ENCODE data around the gene AP3S2. TPM values are rescaled to one million over a fixed set of nuclear protein-coding genes. Genes with fewer than 3 reads are reported as not detected.
"Not testable (repeated sequence)": the region's sequence is repeated elsewhere in the genome, so short reads cannot be mapped to it uniquely, and the experiment has no call there.

Gene AP3S2
- total RNA-seq, 1 donor from 2014 or later, result 30.0 TPM

DNA sequence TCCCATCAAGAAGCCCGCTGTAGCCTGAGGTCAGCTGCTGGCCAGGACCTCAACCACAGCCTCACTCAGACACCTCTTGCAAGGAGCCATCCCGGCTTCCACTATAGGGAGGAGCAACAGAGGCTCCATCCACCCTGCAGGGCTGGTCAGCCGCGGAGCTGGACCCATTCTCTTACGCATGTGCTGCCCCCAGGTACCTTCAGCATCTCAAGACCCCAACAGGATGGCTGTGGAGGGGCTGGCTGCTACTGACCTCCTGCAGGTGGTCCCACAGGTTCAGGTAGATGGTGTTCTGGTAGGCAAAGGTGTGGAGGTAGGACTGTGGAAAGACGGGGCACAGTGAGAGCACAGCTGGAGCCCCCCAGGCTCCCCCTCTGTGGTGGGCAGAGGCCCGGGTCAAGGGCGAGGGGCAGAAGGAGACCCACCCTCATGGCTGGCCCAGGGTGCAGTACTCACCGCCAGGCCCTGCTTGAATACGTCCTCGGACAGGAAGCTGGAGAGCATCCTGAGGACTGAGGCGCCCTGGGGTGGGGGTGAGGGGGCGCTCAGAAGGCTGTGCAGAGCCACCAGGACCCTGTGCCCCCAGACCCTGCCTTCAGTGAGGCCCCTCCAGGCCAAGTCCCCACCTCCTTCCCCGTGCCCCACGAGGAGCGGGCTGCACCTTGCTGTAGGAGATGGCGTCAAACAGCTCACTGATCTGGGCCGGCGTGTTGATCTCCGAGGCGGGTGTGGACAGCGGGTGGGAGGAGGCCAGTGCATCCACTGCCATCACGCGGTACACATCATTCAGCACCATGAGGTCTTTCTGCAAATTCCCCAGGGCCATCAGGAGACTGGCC is 90.6 kb downstream of the AP3S2 start:
- intact Hi-C loops (cut with micrococcal nuclease), result no loop called here

DNA sequence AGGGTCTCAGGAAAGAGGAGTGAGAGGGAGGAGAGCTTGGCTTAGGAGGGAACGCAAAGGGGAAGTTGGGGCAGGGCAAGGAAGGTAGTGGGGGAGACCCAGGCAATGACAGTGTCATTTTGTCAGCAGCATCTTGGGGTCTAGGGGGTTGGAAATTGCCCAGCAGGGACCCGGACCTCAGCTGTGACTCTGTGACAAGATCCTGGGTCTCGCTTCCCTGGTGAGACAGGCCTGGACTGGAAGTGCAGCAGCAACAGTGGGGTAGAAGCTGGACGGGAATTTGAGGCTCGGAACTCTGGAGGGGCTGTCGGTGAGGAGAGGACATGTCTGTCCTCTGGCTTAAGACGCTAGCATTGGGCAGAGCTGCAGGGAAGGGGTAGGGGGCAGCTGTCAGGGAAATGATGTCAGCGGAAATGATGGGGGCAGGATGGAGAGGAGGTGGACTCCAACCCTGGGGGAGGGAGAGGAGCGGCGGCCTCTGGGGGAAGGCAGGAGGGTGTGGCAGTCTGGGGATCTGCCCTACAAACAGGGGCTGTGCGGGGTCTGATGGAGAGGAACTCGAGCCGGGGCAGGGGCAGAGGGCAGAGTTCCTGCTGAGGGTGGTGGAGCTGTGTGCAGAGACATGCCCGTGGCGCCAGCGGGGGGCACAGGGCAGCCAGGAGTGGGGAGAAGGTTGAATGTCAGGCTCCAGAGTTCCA is 91.4 kb downstream of the AP3S2 start:
- intact Hi-C loops (cut with micrococcal nuclease), result no loop called here

- intact Hi-C loops (cut with micrococcal nuclease), result no loop called here
Measured at GRCh38 chr15:89801471-89802195, 92.2 kb downstream of the AP3S2 start.

DNA sequence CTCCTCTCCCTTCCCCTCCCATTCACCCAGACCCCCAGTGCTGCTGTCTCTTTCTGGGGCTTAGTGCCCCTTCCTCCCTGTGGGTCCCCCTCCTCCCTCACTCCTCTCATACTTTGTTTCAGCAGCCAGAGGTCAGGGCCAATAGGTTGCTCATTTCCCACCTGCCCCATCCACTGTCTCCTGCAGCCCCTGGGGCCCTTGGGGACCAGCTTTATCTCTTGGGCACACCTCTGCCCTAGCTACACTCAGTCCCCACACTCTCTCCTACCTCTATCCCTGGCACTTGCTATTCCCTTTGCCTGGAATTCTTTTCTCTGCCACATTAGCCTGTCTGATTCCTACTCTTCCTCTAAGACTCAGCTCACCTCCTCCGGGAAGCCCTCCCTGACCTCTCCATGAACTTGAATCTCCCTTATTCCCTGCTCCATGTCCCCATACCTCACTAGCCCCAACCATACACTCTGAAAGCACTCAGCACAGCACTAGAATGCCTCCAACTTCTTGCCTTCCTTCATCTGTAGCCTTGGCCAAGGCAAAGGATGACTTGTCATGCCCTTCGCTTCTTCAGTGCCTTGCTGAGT is 93.8 kb downstream of the AP3S2 start:
- intact Hi-C loops (cut with micrococcal nuclease), result no loop called here

GRCh38 chr15:89799011-89799911 is 94.5 kb downstream of the AP3S2 start:
- intact Hi-C loops (cut with micrococcal nuclease), result no loop called here

DNA sequence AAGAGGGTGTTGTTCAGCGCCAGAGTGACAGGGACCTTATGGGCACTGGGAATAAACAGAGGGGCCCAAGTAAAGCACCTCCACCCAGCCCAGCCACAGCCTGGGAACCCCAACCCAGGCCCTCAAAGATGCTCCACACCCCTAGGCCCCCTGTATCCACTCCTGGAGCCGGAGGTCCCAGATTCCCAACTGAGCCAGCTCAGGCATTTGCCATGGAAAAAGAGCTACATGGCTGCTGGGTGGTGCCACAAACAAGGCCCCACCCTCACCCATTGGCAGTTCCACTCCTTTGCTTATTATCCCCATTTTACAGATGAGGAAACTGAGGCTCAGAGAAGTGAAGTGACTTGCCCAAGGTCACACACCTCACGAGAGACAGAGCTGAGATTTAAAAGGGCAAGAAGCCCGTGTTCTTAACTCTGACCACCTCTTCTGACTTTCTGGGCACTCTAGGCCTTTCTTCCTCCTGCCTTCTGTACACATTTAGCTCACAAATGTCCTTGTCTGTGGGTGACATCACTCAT is 96.1 kb downstream of the AP3S2 start:
- intact Hi-C loops (cut with micrococcal nuclease), result no loop called here

DNA sequence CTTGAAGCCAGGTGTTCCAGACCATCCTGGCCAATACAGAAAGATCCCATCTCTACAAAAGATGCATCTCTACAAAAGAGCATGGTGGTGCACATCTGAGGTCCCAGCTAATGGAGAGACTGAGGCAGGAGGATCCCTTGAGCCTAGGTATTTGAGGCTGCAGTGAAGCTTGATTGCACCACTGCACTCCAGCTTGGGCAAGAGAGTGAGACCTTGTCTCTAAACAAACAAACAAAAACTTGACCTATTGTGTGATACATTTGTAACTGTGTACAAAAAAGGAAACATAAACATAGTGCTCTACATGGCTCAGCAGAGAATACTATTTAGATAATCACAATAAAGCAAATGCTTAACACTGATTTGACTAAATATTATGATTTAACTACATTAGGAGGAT is 97.8 kb downstream of the AP3S2 start:
- intact Hi-C loops (cut with micrococcal nuclease), result no loop called here

DNA sequence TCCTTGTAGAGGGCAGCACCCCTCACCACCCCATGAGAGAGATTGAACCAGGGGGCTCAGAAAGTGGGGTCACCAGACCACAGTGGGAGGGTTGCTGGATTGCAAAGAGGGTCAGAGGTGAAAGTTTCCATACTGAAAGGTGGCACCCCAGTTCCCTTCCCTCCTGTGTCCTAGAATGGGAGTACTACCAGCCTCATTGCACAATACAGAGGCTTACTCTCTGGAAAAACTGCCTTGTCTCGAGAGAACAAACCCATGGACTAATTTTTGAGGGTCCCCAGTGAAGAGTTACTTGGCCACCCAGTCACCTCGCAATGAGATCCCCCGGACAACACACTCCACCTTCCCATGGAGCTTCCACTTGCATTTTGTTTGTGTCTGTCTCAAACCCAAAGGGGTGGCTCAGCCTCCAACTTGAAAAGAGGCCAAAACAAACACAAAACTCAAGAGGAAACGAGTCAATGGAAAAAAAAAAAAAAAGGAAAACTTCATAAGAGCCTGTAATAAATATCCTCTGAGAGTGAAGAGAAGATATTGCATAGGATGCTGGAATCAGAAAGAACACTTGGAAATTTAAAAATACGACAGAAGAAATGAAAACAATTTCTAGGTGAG is 99.1 kb downstream of the AP3S2 start:
- intact Hi-C loops (cut with micrococcal nuclease), result no loop called here

GRCh38 chr15:89792106-89792805 is 101.5 kb downstream of the AP3S2 start:
- intact Hi-C loops (cut with micrococcal nuclease), result no loop called here

- intact Hi-C loops (cut with micrococcal nuclease), result no loop called here
Measured at GRCh38 chr15:89790661-89791060, 103.1 kb downstream of the AP3S2 start.

DNA sequence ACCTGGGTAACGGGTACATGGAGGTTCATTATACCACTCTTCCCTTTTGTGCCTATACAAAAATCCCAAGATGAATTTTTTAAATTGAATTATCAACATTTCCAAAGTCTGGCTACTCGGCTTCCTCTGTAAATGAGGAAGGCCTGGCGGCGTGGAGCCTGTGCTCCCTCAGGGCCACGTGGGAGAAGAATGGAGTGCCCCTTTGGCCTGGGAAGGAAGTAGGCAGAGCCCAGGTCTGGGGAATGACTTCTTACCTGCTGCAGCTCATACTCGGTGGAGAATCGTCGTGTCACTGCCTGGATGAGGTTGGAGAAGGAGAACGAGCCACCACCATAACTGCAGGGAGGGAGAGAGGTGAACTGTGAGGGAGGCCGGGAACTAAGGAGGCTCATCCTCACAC is 103.6 kb downstream of the AP3S2 start:
- intact Hi-C loops (cut with micrococcal nuclease), result no loop called here

DNA sequence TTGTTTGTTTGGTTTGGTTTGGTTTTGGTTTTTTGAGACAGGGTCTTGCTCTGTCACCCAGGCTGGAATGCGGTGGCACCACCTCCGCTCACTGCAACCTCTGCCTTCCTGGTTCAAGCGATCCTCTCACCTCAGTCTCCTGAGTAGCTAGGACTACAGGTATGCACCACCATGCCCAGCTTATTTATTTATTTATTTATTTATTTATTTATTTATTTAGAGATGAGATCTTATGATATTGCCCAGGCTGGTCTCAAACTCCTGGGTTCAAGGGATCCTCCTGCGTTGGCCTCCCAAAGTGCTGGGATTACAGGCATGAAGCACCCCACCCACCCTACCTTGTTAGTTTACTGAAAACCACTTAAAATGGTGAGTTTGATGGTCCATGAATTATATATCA is 105.2 kb downstream of the AP3S2 start:
- intact Hi-C loops (cut with micrococcal nuclease), result not testable (repeated sequence)

- intact Hi-C loops (cut with micrococcal nuclease), result no loop called here
Measured at GRCh38 chr15:89787944-89788343, 105.8 kb downstream of the AP3S2 start.

DNA sequence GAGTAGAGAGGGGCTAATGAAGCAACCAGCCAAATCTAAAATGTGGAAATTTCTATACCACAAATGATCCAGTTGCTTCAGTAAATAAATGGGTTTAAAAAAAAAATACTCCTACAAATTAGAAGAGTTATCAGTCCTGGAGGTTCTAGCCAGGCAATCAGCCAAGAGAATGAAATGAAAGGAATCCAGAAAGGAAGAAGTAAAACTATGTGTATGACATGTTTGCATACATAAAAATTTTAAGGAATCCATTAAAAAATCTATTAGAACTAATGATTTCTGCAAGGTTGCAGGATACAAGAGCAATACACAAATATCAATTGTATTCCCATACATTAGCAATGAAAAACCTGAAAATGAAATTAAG is 108.0 kb downstream of the AP3S2 start:
- intact Hi-C loops (cut with micrococcal nuclease), result no loop called here

GRCh38 chr15:89785064-89785773 is 108.6 kb downstream of the AP3S2 start:
- intact Hi-C loops (cut with micrococcal nuclease), result no loop called here

GRCh38 chr15:89784686-89784960 is 109.2 kb downstream of the AP3S2 start:
- intact Hi-C loops (cut with micrococcal nuclease), result no loop called here

GRCh38 chr15:89783861-89784685 is 109.7 kb downstream of the AP3S2 start:
- intact Hi-C loops (cut with micrococcal nuclease), result no loop called here

All from T-helper 2 cell treated with Interferon-gamma antibody and Interleukin-4, amounts not matched to agents 100 ng/mL and 5 ng/mL, for 36 hours (primary cell).